Measurements from ENCODE around the gene TSKU. TPM values are rescaled to one million over a fixed set of nuclear protein-coding genes. Genes with fewer than 3 reads are reported as not detected.

TSKU gene
- total and polyA plus RNA-seq, 9 of the 15 experiments (the other 6 are each of a cell fraction or from before 2014, with no cell fraction given) = 0.60 to 11.9 (median 8.4) TPM

DNA sequence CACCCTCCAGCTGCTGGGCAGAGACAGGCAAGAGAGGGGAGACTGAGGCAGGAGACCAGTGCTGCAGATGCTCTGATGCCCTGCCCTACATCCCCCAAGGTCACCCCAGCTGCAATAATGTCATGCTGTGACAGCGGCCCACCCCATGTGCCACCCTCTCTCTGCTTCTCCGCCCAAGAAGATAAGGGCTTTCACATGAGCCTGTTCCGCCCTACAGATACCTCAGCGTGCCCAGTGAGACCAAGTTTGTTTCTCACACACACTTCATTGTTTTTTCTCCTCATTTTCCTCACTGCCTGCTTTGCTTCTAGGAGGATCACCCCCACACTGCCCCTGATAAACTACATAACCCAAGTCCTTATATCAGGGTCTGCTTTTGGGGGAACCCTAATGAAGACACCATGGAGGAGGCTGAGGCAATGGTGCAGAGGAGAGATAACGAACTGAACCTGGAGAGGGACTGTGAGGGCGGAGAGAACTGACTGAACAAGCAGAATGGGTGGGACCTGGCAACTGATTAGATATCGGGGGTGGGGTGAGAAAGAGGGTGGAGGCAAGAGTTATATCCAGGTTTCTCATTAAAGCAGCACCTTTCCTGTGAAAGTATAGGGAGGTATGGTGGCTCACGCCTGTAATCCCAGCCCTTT, 37.5 kb upstream of the TSKU start (continued):
- TF ChIP-seq MYC (IDR thresholded peaks at IDR 0.05; ENCODE audit: low read depth, low read length) = peak; percentile 63
- TF ChIP-seq MYC (CRISPR knock-in tag; IDR thresholded peaks at IDR 0.05; ENCODE audit: borderline replicate concordance, low read depth) = no peak
- no peak for TF ChIP-seq ILK (tag; IDR thresholded peaks at IDR 0.05; ENCODE audit: borderline replicate concordance, low read depth)
- TF ChIP-seq RERE (CRISPR knock-in tag; IDR thresholded peaks at IDR 0.05; ENCODE audit: borderline replicate concordance) = no peak
- TF ChIP-seq ZNF274 (IDR thresholded peaks at IDR 0.05; ENCODE audit: borderline replicate concordance, low read depth, low read length) = no peak
- peak; percentile 89; the same call in 1 of the 2 replicates for TF ChIP-seq GATAD2A (IDR thresholded peaks at IDR 0.05)
- TF ChIP-seq XRCC3 (IDR thresholded peaks at IDR 0.05) = no peak
- no peak for TF ChIP-seq ZNF696 (CRISPR knock-in tag; conservative IDR thresholded peaks at IDR 0.05)
- TF ChIP-seq ETS2 (tag; IDR thresholded peaks at IDR 0.05; ENCODE audit: borderline replicate concordance, poor library complexity, severe bottlenecking) = no peak
- peak; percentile 69; the same call in 1 of the 2 replicates for TF ChIP-seq NFRKB (IDR thresholded peaks at IDR 0.05; ENCODE audit: low read depth)
- TF ChIP-seq PTRF (tag; IDR thresholded peaks at IDR 0.05) = 0 out of 2 replicates have a peak, but pooled peaks have one; percentile 16
- no peak for TF ChIP-seq ZFP1 (CRISPR knock-in tag; IDR thresholded peaks at IDR 0.05)
- TF ChIP-seq, protein P1, sequence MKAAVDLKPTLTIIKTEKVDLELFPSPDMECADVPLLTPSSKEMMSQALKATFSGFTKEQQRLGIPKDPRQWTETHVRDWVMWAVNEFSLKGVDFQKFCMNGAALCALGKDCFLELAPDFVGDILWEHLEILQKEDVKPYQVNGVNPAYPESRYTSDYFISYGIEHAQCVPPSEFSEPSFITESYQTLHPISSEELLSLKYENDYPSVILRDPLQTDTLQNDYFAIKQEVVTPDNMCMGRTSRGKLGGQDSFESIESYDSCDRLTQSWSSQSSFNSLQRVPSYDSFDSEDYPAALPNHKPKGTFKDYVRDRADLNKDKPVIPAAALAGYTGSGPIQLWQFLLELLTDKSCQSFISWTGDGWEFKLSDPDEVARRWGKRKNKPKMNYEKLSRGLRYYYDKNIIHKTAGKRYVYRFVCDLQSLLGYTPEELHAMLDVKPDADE (conservative IDR thresholded peaks at IDR 0.05; ENCODE audit: control insufficient read depth, low read depth, low read length) = no peak
- TF ChIP-seq, protein P2, sequence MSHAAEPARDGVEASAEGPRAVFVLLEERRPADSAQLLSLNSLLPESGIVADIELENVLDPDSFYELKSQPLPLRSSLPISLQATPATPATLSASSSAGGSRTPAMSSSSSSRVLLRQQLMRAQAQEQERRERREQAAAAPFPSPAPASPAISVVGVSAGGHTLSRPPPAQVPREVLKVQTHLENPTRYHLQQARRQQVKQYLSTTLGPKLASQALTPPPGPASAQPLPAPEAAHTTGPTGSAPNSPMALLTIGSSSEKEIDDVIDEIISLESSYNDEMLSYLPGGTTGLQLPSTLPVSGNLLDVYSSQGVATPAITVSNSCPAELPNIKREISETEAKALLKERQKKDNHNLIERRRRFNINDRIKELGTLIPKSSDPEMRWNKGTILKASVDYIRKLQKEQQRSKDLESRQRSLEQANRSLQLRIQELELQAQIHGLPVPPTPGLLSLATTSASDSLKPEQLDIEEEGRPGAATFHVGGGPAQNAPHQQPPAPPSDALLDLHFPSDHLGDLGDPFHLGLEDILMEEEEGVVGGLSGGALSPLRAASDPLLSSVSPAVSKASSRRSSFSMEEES (CRISPR knock-in tag; IDR thresholded peaks at IDR 0.05) = no peak
- TF ChIP-seq TFAM (CRISPR knock-in tag; conservative IDR thresholded peaks at IDR 0.05) = no peak
- TF ChIP-seq, protein P3, sequence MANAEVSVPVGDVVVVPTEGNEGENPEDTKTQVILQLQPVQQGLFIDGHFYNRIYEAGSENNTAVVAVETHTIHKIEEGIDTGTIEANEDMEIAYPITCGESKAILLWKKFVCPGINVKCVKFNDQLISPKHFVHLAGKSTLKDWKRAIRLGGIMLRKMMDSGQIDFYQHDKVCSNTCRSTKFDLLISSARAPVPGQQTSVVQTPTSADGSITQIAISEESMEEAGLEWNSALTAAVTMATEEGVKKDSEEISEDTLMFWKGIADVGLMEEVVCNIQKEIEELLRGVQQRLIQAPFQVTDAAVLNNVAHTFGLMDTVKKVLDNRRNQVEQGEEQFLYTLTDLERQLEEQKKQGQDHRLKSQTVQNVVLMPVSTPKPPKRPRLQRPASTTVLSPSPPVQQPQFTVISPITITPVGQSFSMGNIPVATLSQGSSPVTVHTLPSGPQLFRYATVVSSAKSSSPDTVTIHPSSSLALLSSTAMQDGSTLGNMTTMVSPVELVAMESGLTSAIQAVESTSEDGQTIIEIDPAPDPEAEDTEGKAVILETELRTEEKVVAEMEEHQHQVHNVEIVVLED (CRISPR knock-in tag; IDR thresholded peaks at IDR 0.05) = no peak
- no peak for TF ChIP-seq MYBL2 (IDR thresholded peaks at IDR 0.05; ENCODE audit: low read depth)
- no peak for TF ChIP-seq MYBL2 (CRISPR knock-in tag; IDR thresholded peaks at IDR 0.05; ENCODE audit: borderline replicate concordance)

All from K562 (cell line).